Upper lobe of left lung (tissue), 4 donors: ENCODE data around the gene HECA.
"Not testable (repeated sequence)": the region's sequence is repeated elsewhere in the genome, so short reads cannot be mapped to it uniquely, and the experiment has no call there.

Experiments
- EP300 ChIP-seq, 4 donors: sonication (generic); formaldehyde crosslinking; IDR thresholded peaks; one replicate each; pipeline ENCODE4 v1.5.1; 2017; ENCODE audit warnings: antibody characterized with exemption in 4 of 4, control low read depth in 2 of 4
- TF ChIP-seq, protein P1 (sequence below), 6 experiments: fragments of 450-650 bp in 4 of 6; fragments of 200-600 bp in 2 of 6; sonication (generic) in 2 of 6; IDR thresholded peaks; one replicate each; pipeline ENCODE4 v1.5.1; 2016 to 2019; ENCODE audit warnings: antibody characterized with exemption in 6 of 6

DNA sequence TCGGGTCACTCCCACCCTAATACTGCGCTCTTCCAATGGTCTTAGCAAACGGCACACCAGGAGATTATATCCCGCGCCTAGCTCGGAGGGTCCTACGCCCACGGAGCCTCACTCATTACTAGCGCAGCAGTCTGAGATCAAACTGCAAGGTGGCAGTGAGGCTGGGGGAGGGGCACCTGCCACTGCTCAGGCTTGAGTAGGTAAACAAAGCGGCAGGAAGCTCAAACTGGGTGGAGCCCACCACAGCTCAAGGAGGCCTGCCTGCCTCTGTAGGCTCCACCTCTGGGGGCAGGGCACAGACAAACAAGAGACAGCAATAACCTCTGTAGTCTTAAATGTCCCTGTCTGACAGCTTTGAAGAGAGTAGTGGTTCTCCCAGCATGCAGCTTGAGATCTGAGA is 75.9 kb downstream of the HECA start:
- TF ChIP-seq, protein P1, sequence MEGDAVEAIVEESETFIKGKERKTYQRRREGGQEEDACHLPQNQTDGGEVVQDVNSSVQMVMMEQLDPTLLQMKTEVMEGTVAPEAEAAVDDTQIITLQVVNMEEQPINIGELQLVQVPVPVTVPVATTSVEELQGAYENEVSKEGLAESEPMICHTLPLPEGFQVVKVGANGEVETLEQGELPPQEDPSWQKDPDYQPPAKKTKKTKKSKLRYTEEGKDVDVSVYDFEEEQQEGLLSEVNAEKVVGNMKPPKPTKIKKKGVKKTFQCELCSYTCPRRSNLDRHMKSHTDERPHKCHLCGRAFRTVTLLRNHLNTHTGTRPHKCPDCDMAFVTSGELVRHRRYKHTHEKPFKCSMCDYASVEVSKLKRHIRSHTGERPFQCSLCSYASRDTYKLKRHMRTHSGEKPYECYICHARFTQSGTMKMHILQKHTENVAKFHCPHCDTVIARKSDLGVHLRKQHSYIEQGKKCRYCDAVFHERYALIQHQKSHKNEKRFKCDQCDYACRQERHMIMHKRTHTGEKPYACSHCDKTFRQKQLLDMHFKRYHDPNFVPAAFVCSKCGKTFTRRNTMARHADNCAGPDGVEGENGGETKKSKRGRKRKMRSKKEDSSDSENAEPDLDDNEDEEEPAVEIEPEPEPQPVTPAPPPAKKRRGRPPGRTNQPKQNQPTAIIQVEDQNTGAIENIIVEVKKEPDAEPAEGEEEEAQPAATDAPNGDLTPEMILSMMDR (IDR thresholded peaks at IDR 0.05), result not testable (repeated sequence)
- TF ChIP-seq EP300 (IDR thresholded peaks at IDR 0.05), result not testable (repeated sequence)
